Skeletal muscle cell (primary cell): ENCODE results near the gene NOTCH2.

Source experiments
- DNase-seq: peaks from one replicate; pipeline ENCODE4 v3.0.0-alpha.2; 2010; ENCODE audit warnings: low read depth
- H3K4me3 ChIP-seq: 2 replicates; pipeline ENCODE4 v1.5.1; 2011; ENCODE audit warnings: low read depth, mild to moderate bottlenecking, control low read depth, low read length, moderate library complexity

NOTCH2 gene

DNA sequence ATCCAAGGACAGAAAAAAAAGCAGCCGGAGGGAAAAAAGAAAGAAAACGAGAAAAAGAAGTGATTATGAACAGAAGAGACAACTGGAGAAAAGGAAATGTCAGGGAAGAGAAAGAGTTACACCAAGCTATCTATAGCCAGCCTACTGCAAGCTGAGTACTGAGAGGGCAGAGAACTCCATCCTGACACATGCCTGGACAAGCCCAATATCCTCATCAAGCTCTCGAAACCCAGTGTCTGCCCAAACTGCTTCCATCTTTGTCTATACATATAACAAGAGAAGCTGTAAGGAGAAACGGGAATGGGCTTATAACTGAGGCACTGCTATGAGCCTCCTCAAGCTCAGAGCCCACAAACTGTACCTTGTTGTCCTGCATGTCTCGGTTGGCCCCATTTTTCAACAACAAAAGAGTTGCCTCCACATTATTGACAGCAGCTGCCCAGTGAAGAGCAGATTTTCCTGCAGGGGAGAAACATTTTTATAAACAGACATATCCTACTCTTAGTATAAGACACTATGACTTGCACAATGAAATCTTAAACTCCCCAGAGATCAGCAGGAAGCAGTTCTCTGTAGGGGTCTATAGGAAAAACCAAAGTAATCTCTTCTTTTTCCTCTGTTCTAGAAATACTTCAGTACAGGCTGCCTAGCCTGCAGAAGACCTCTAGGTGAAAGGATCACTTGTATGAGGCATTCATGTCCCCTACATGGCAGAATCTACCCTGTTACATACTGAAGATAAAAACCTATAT lies 152.0 kb downstream of the NOTCH2 start:
- DNase-seq = no peak
- H3K4me3 ChIP-seq = no peak overlapping the region

GRCh38 chr1:119915517-119915916 lies 153.9 kb downstream of the NOTCH2 start:
- DNase-seq = no peak
- H3K4me3 ChIP-seq = no peak overlapping the region

DNA sequence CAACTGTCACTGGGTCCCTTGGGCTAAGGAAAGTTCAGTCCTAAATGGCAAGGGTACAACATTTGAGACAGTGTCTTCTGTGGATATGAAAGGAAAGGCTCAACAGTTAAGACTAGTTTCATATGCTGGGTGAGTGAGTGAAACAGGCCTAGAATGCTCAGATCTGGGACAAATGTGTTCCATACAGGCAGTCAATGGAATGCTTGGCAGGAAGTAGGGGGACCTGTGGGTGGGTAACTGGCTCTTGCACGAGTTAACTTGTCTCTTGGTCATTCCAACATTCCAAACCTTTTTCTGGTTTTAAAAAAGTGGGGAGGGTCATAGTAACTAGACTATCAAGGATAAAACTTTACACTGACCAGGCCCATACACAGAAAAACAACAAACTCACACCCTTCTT lies 155.4 kb downstream of the NOTCH2 start:
- no peak for DNase-seq
- H3K4me3 ChIP-seq = no peak overlapping the region

DNA sequence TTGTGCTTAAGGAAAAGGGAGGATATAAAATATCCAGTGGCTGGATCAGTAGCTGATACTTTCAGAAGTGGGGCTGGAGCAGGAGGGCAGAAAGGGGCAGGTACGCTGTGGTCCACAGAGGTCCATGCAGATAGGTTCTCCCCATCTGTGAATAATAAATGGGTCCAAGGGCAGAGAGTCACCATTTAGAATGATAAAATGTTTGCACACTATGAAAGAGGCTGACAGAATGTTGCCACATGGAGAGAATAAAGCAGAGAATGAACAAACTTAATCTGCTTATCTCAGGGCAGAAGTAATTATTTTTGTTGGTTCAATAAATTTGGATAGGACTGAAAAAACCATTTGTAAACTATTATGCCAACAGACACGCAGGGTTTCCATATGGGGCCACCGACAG lies 156.5 kb downstream of the NOTCH2 start:
- no peak overlapping the region for H3K4me3 ChIP-seq
- no peak for DNase-seq

DNA sequence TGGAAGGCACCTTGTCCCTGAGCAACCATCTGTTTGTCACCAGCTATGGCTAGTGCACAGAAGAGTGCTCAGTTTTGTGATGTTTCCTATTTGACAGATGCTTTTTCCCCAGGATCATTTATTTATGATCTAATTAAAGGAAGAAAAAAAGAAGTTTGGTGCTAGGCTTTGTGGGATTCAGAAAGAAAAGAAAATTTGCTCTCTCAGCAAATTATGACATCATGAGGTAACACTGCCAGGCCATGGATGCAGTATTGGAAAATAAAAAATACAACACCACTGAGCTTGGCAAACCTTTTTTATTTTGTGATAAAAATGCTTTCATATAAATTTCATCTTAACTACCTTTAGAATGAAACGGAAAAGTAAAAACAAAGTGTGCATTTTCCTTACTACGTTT lies 157.7 kb downstream of the NOTCH2 start:
- no peak for DNase-seq

GRCh38 chr1:119910618-119911017 lies 158.8 kb downstream of the NOTCH2 start:
- no peak overlapping the region for H3K4me3 ChIP-seq

More for the DNA sequence above, 157.7 kb downstream of the NOTCH2 start:
- no peak overlapping the region for H3K4me3 ChIP-seq

DNA sequence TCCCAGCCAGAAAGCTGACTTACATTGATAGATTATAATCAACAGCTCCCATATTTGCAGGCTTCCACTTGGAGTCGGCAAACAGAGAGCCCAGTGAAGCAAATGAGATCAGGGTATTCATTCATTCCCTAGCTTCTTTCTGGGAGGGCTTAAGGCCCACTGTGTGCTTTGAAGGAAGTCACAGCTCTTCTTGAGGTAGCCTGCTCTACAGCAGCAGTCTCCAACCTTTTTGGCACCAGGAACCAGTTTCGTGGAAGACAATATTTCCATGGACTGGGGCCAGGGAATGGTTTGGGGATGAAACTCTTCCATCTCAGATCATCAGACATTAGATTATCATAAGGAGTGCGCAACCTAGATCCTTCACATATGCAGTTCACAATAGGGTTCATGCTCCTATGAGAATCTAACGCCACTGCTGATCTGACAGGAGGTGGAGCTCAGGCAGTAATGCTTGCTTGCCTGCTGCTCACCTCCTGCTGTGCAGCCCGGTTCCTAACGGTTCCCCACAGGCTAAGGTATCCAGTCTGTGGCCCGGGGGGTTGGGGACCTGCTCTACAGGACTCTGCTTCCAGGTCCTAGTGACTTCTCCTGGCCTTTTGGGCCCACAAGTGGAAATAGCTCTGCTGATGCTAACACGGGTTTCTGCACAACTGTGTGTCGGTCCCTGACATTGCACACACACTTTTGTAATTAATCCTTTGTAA lies 159.4 kb downstream of the NOTCH2 start:
- no peak overlapping the region for H3K4me3 ChIP-seq
- DNase-seq = no peak

More at GRCh38 chr1:119910618-119911017, 158.8 kb downstream of the NOTCH2 start:
- DNase-seq = no peak

DNA sequence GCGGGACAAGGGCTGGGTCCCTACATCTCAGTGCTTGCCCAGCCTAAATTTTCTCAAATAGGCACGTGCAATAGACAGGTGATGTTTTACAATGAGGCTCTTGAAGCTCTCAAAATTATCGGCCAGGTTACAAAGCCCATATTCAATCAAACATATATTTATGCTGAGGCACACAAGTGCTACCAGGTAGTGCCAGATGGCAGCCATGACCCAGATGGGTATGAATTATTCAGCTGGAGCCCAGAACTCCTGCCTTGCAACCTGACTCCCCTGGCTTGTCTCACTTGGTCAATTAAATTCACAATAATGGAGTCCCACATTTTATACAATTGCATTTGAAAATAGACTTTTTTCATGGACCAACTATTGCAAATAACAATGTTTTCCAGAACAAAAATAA lies 160.8 kb downstream of the NOTCH2 start:
- no peak overlapping the region for H3K4me3 ChIP-seq
- no peak for DNase-seq

- H3K4me3 ChIP-seq = no peak overlapping the region
- DNase-seq = no peak
These were observed 162.4 kb downstream of the NOTCH2 start for GRCh38 chr1:119906927-119907652.

DNA sequence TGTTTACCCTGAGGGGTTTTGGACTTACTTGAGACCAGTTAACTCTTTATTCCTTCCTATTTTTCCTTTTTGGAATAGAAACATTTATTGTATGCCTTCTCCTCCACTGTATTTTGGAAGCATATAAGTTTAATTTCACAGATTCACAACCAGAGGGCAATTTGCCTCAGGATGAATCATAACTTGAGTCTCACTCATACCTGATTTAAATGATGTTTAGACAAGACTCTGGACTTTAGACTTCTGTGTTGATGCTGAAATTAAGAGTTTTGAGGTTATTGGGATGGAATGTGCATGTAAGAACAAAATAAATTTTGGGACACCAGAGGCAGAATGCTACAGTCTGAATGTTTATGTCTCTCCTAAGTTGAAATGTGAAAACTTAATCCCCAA lies 166.0 kb downstream of the NOTCH2 start:
- H3K4me3 ChIP-seq = no peak overlapping the region
- DNase-seq = no peak

- no peak for DNase-seq
- H3K4me3 ChIP-seq = no peak overlapping the region
These were observed 166.6 kb downstream of the NOTCH2 start for GRCh38 chr1:119902775-119903442.

GRCh38 chr1:119898981-119899720 lies 170.3 kb downstream of the NOTCH2 start:
- no peak overlapping the region for H3K4me3 ChIP-seq
- no peak for DNase-seq

- H3K4me3 ChIP-seq = no peak overlapping the region
These were observed 170.9 kb downstream of the NOTCH2 start for GRCh38 chr1:119898530-119898929.

DNA sequence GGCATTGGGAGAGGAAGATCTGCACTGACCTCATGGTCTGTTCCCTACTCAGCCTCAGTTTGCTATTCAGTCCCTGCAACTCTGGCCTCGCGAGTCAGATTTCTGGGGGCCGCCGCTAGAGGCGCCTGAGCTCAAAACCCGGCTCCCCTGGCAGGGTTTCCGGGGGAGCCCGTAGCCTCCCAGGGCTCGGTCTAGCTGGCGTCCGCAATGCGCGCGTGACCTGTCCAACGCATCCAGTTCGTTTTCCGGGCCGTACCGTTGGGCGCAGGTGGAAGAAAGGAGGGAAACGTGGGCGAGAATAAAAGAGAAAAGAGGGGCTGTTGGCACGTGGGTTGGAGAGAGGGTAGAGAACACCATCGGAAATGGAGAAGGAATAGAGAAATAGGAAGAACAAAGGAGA lies 173.2 kb downstream of the NOTCH2 start, which contains the start of gene ADAM30:
Gene ADAM30 (minus strand): TSS at position 213 of the 400 bp plus-strand sequence. CDS start 179 bp downstream, at position 34.
- DNase-seq = no peak
- H3K4me3 ChIP-seq = no peak within 1 kb of the TSS

More at GRCh38 chr1:119898530-119898929, 170.9 kb downstream of the NOTCH2 start:
- no peak for DNase-seq

DNA sequence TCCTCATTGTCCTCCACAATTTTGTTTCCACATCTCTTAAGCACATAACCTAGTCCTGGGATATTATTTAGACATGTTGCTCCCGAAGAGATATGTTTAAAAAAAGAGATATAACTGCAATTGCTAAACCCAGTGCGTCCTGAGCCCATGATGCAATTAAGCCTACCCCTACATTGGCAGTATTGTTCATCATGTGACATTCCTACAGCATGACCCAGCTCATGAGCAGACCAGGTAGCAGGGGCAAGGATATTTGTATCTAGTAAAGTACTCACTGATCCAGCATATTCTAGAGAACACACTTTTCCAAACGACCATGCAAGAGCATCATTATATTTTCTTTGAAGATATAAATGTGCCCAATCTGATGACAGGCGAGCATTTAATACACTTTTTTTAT lies 174.4 kb downstream of the NOTCH2 start:
- no peak for DNase-seq
- H3K4me3 ChIP-seq = no peak overlapping the region

- no peak overlapping the region for H3K4me3 ChIP-seq
- DNase-seq = no peak
These were observed 175.4 kb downstream of the NOTCH2 start for GRCh38 chr1:119893827-119894700.

DNA sequence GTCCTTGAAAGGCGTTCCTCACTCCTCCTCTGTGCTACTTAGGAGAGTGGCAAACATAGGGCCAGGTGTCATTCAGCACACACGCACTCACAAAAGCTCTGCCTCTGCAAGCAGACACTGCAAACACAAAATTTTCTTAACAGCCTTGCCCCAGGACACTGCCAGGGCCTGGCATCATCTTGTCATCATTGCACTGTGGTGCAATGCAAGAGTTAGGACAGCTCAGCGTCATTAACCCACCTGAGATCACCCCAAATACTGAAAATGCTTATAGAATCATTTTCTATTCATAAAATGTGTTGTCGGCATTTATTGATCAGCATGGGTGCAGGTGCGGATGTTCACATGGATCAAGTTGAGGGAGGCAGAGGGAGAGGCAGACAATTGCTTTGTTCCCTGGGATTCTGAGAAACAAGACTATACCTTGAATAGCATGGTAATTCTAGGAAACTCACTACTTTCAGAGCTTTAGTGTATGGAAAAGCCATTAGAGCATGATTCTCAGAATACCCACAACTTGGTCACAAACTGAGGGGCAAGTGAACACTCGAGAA lies 176.1 kb downstream of the NOTCH2 start:
- no peak overlapping the region for H3K4me3 ChIP-seq
- DNase-seq = no peak

DNA sequence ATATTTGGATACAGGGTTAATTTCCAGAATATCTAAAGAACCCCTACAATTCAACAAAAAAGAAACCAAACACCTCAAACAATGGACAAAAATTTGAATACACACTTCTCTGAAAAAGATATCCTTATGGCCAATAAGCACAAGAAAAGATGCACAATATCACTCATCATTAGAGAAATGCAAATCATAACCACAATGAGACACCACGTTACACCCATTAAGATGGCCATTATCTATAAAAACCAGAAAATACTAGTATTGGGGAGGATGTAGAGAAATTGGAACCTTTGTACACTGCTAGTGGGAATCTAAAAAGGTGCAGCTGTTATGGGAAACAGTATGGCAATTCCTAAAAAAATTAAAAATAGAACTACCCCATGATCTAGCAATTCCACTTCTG lies 178.1 kb downstream of the NOTCH2 start:
- no peak overlapping the region for H3K4me3 ChIP-seq
- no peak for DNase-seq
